HL-60 (cell line): ENCODE results near the gene NDFIP1.

Experiments used
- DNase-seq, 2 experiments: peaks; one replicate each; pipeline ENCODE4 v3.0.0-alpha.2; 2010 to 2020; ENCODE audit warnings: low read depth in 1 of 2, low spot score in 1 of 2
- H3K27ac ChIP-seq: fragments of 250-450 bp; sonication (Bioruptor Pico); replicated peaks from 2 replicates; pipeline ENCODE4 v1.5.1; 2020; ENCODE audit warnings: mild to moderate bottlenecking, moderate library complexity
- H3K27me3 ChIP-seq: fragments of 250-450 bp; sonication (Bioruptor Pico); 2 replicates; pipeline ENCODE4 v1.5.1; 2021; ENCODE audit warnings: mild to moderate bottlenecking, moderate library complexity; ENCODE audit not compliant: insufficient read depth, poor library complexity, severe bottlenecking
- H3K4me3 ChIP-seq: replicated peaks from 2 replicates; pipeline ENCODE4 v1.5.1; 2011; ENCODE audit warnings: mild to moderate bottlenecking, control low read depth, low read length; ENCODE audit not compliant: insufficient read depth
- GABPA ChIP-seq: IDR thresholded peaks from 2 replicates; pipeline ENCODE4 v1.6.1; 2012; ENCODE audit warnings: low read depth
- POLR2AphosphoS5 ChIP-seq: IDR thresholded peaks from 2 replicates; pipeline ENCODE4 v1.6.1; 2012; ENCODE audit warnings: low read depth
- SPI1 ChIP-seq: IDR thresholded peaks from 2 replicates; pipeline ENCODE4 v1.6.1; 2012; ENCODE audit warnings: low read depth, mild to moderate bottlenecking, borderline replicate concordance
- TF ChIP-seq, protein P1 (sequence below): IDR thresholded peaks from one replicate; pipeline ENCODE4 v1.5.1; 2011; ENCODE audit warnings: low read length, control low read depth, inconsistent platforms; ENCODE audit not compliant: insufficient read depth
- TF ChIP-seq, protein P2 (sequence below): IDR thresholded peaks from 2 replicates; pipeline ENCODE4 v1.6.1; 2012; ENCODE audit warnings: low read depth; ENCODE audit not compliant: insufficient replicate concordance

NDFIP1 gene

DNA sequence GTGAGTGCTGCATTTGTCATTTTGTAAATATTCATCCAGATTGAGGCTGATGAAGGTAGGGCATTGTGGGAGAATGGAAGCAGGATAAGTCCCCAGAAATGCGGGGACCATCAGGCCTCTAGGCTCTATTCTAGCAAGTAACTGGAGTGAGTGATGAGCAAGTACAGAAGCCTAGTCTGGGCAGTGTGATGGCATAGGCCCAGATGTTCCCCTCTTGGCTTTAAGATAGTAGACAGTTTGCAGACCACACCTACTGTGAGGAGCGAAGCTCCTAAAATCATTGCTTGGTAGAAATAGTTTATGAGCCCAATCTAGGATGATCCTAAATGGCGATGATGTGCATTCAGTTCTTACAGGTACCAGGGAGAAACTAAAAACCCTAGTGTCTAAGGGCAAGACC, 24.3 kb downstream of the NDFIP1 start:
- Histone ChIP-seq H3K4me3 (no peak overlapping the region), H3K27me3 (no peaks in the 10 kb centered on the region), H3K27ac (peak overlapping the region; percentile 85; the same call in 1 of the 2 replicates)
- no peak for DNase-seq
- TF ChIP-seq POLR2AphosphoS5: no peak
- TF ChIP-seq, protein P1, sequence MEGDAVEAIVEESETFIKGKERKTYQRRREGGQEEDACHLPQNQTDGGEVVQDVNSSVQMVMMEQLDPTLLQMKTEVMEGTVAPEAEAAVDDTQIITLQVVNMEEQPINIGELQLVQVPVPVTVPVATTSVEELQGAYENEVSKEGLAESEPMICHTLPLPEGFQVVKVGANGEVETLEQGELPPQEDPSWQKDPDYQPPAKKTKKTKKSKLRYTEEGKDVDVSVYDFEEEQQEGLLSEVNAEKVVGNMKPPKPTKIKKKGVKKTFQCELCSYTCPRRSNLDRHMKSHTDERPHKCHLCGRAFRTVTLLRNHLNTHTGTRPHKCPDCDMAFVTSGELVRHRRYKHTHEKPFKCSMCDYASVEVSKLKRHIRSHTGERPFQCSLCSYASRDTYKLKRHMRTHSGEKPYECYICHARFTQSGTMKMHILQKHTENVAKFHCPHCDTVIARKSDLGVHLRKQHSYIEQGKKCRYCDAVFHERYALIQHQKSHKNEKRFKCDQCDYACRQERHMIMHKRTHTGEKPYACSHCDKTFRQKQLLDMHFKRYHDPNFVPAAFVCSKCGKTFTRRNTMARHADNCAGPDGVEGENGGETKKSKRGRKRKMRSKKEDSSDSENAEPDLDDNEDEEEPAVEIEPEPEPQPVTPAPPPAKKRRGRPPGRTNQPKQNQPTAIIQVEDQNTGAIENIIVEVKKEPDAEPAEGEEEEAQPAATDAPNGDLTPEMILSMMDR: no peak

DNA sequence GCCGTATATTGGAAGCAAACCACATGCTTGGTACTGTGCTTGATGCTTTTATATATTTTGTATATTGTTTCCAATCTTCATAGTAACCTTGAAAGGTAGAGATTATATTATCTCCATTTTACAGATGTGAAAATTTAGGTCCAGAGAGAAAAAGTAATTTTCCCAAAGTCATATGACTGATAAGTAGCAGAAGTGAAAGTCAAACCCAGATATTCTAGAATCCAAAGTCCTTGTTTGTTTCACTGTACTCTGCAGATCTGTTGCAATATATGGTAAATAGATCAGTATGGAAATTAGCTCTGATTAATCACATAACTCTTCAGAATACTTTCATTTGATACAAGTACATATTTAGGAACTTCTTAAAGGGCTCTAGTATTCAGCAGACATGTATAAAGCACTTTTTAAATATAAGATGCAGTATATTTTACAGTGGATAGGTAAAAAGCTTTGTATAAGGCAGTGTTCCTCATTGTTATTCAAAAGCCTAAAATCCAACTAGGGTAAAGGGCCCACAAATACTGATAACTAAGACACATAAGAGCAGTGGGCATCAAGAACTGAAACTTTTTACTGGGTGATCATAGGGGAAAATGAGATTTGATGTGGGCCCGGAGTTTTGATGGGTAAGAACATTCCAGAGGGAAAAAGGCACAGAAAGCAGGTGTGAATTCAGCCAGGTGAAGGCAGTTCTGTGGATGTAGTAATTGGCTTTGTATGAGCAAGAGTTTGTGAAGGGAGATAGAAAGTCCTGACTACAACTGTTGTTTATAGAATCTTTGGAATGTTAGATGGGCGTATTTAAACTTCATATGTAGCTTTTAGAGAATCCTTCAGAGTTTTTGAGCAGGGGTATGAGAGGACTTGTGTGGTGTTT, 25.0 kb downstream of the NDFIP1 start:
- TF ChIP-seq, protein P1: no peak
- TF ChIP-seq SPI1: no peak
- TF ChIP-seq POLR2AphosphoS5: no peak
- no peak for TF ChIP-seq GABPA
- TF ChIP-seq, protein P2, sequence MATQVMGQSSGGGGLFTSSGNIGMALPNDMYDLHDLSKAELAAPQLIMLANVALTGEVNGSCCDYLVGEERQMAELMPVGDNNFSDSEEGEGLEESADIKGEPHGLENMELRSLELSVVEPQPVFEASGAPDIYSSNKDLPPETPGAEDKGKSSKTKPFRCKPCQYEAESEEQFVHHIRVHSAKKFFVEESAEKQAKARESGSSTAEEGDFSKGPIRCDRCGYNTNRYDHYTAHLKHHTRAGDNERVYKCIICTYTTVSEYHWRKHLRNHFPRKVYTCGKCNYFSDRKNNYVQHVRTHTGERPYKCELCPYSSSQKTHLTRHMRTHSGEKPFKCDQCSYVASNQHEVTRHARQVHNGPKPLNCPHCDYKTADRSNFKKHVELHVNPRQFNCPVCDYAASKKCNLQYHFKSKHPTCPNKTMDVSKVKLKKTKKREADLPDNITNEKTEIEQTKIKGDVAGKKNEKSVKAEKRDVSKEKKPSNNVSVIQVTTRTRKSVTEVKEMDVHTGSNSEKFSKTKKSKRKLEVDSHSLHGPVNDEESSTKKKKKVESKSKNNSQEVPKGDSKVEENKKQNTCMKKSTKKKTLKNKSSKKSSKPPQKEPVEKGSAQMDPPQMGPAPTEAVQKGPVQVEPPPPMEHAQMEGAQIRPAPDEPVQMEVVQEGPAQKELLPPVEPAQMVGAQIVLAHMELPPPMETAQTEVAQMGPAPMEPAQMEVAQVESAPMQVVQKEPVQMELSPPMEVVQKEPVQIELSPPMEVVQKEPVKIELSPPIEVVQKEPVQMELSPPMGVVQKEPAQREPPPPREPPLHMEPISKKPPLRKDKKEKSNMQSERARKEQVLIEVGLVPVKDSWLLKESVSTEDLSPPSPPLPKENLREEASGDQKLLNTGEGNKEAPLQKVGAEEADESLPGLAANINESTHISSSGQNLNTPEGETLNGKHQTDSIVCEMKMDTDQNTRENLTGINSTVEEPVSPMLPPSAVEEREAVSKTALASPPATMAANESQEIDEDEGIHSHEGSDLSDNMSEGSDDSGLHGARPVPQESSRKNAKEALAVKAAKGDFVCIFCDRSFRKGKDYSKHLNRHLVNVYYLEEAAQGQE: no peak
- Histone ChIP-seq H3K4me3 (no peak overlapping the region), H3K27ac (peak overlapping the region; percentile 85), H3K27me3 (no peaks in the 10 kb centered on the region)
- no peak for DNase-seq

DNA sequence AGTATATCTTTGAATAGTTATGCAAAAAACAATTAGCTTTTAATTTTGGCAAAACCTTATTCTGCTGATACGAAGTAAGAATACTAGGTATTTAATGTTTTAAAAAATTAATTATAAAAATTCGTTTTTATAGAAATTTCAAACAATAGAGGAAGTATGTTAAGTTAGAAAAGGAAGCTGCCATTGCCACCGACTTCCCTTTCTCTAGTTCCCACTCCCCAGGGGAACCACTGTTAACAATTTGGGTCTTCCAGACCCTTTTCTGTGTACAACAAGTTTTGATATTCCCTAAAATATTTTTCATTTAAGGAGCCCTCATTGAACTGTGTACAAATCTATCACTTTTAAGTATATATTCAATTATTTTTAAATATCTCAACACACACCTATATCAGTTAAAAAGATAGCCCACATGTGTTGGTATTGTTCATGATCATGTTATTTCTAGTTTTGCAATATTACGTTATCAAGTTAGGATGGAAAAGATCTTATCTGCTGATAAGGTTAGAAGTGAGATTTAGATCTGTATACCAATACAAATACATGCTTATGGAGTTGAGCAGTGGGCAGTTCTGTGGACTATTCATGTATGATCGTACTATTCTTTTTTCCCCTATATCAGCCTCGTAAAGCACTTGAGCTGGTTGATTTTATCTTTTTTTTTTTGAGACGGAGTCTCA, 25.9 kb downstream of the NDFIP1 start:
- DNase-seq: peak in 1 of 2 experiments; percentile 42
- H3K27ac ChIP-seq: peak overlapping the region; percentile 85
- H3K4me3 ChIP-seq: no peak overlapping the region
- peak; percentile 78 for TF ChIP-seq SPI1
- TF ChIP-seq, protein P1: no peak
- no peaks in the 10 kb centered on the region for H3K27me3 ChIP-seq

DNA sequence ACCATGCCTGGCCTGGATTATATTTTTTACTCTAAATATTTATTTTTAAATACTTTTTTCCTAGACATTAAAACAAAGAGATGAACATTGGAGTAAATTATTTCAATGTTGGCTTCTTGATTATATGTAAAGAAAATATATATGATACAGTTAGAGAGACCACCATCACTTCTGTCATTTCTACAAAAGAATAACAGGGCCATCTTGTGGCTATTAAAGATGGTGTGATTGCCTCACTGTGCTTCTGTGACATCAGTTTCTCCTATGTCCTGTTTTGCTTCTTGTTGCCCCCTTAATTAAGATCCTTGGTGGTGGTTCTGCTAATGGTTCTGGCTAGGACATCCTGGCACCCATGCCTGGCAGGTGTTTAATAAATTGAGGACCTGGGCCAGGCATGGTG, 32.9 kb downstream of the NDFIP1 start:
- no peak overlapping the region for H3K4me3 ChIP-seq
- no peak for DNase-seq
- no peak overlapping the region for H3K27ac ChIP-seq
- TF ChIP-seq GABPA (no peak), SPI1 (no peak), POLR2AphosphoS5 (no peak)
- TF ChIP-seq, protein P1: no peak
- TF ChIP-seq, protein P2: no peak
- H3K27me3 ChIP-seq: no peaks in the 10 kb centered on the region
